ENCODE data around the gene MYO6.

- TF ChIP-seq REST (IDR thresholded peaks at IDR 0.05; ENCODE audit: low read depth): no peak
- no peak for TF ChIP-seq CEBPB (IDR thresholded peaks at IDR 0.05)
- TF ChIP-seq RAD21 (IDR thresholded peaks at IDR 0.05; ENCODE audit: low read depth): no peak
- TF ChIP-seq TAF1 (IDR thresholded peaks at IDR 0.05; ENCODE audit: low read depth): no peak
- no peak for TF ChIP-seq TEAD4 (IDR thresholded peaks at IDR 0.05)
- no peak for TF ChIP-seq EP300 (IDR thresholded peaks at IDR 0.05; ENCODE audit: borderline replicate concordance)
- no peak for TF ChIP-seq YY1 (IDR thresholded peaks at IDR 0.05; ENCODE audit: low read depth)
- TF ChIP-seq EGR1 (IDR thresholded peaks at IDR 0.05): no peak
- TF ChIP-seq FOXM1 (IDR thresholded peaks at IDR 0.05; ENCODE audit: borderline replicate concordance, low read depth): no peak
- TF ChIP-seq MAX (IDR thresholded peaks at IDR 0.05): no peak
- no peak for TF ChIP-seq CREB1 (IDR thresholded peaks at IDR 0.05; ENCODE audit: low read depth)
- TF ChIP-seq TCF12 (IDR thresholded peaks at IDR 0.05; ENCODE audit: low read depth): no peak
Observed at GRCh38 chr6:75761489-75761888, 12.4 kb downstream of the MYO6 start.

Data from Ishikawa (cell line).